Measurements from ENCODE around the gene CAPNS1. TPM values are rescaled to one million over a fixed set of nuclear protein-coding genes. Genes with fewer than 3 reads are reported as not detected.

Gene CAPNS1
- total and polyA plus RNA-seq, 10 donors, result 130 to 602 (median 347) TPM

- Histone ChIP-seq H3K36me3 (peaks cover 0 to 91% (median 63%) of the 10 kb centered on the region in 6 donors), H3K4me1 (peaks cover 6 to 34% (median 21%) of the 10 kb centered on the region in 6 donors), H3K27ac (no peak overlapping the region), H3K9me3 (no peaks in the 10 kb centered on the region), H3K27me3 (replicated peaks in 1 of 7) (no peaks in the 10 kb centered on the region), H3K4me3 (no peak overlapping the region)
- DNase-seq, result no peak
- 92 to 94% (median 93%) methylated on average over 26 of the region's 26 CpGs for WGBS, 5 donors
- intact Hi-C loops (cut with DNase I; ENCODE audit: low total_unique reads), result no loop called here
- TF ChIP-seq POLR2A (IDR thresholded peaks at IDR 0.05), result no peak
- no peak for TF ChIP-seq CTCF (IDR thresholded peaks at IDR 0.05 in 8 of 11, conservative IDR thresholded peaks at IDR 0.05 in 3 of 11)
- TF ChIP-seq POLR2AphosphoS5 (IDR thresholded peaks at IDR 0.05), result peak in 1 of 3 donors; percentile 19
These were observed 19.5 kb upstream of the CAPNS1 start for GRCh38 chr19:36120092-36120983.

DNA sequence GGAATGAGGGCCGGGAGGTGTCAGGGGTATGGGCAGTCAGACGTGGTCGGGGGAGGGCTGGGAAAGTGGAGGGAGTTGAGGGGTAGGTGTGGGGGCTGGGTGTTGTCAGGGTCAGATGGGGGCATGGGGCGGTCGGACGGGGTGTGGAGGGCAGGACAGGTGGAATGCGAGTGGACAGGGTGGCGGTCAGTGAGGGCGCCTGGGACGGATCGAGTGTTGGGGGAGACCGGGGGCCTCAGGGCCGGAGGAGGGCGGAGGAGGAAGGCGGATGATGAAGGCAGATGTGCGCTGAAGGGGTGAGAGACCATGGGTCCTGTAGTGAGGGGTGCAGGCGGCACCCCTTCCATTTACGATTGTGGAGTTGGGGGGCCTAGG is 18.9 kb upstream of the CAPNS1 start:
- H3K27me3 ChIP-seq (replicated peaks in 1 of 7), result no peaks in the 10 kb centered on the region
- no peak for DNase-seq
- H3K9me3 ChIP-seq, result no peaks in the 10 kb centered on the region
- H3K36me3 ChIP-seq, result peaks cover 0 to 97% (median 69%) of the 10 kb centered on the region in 6 donors
- intact Hi-C loops (cut with DNase I; ENCODE audit: low total_unique reads), result no loop called here
- 91 to 97% (median 96%) methylated on average over 15 to 18 of the region's 18 CpGs for WGBS, 5 donors
- no peak overlapping the region for H3K4me3 ChIP-seq
- peaks cover 5 to 29% (median 18%) of the 10 kb centered on the region in 6 donors for H3K4me1 ChIP-seq
- H3K27ac ChIP-seq, result no peak overlapping the region
- TF ChIP-seq CTCF (IDR thresholded peaks at IDR 0.05 in 8 of 11, conservative IDR thresholded peaks at IDR 0.05 in 3 of 11), result no peak

GRCh38 chr19:36121486-36122124 is 18.3 kb upstream of the CAPNS1 start:
- H3K4me3 ChIP-seq, result no peak overlapping the region
- 81 to 87% (median 86%) methylated on average over 38 to 49 of the region's 49 CpGs for WGBS, 5 donors
- no peak for DNase-seq
- no peaks in the 10 kb centered on the region for H3K27me3 ChIP-seq (replicated peaks in 1 of 7)
- H3K36me3 ChIP-seq, result peaks cover 0 to 98% (median 69%) of the 10 kb centered on the region in 6 donors
- intact Hi-C loops (cut with DNase I; ENCODE audit: low total_unique reads), result no loop called here
- no peak overlapping the region for H3K27ac ChIP-seq
- no peaks in the 10 kb centered on the region for H3K9me3 ChIP-seq
- TF ChIP-seq CTCF (IDR thresholded peaks at IDR 0.05 in 8 of 11, conservative IDR thresholded peaks at IDR 0.05 in 3 of 11), result no peak
- no peak for TF ChIP-seq POLR2A (IDR thresholded peaks at IDR 0.05)
- TF ChIP-seq POLR2AphosphoS5 (IDR thresholded peaks at IDR 0.05), result peak in 2 of 3 donors; percentile 27 to 46
- H3K4me1 ChIP-seq, result peaks cover 0 to 23% (median 12%) of the 10 kb centered on the region in 6 donors

DNA sequence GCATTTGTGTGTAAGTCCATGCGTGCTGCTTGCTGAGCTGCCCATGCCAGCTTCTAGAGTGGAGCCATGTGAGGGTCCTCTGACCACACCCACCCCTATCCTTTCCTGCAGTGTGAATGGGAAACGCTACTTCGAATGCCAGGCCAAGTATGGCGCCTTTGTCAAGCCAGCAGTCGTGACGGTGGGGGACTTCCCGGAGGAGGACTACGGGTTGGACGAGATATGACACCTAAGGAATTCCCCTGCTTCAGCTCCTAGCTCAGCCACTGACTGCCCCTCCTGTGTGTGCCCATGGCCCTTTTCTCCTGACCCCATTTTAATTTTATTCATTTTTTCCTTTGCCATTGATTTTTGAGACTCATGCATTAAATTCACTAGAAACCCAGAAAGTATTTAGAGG is 14.3 kb upstream of the CAPNS1 start:
- peaks cover 0 to 58% (median 47%) of the 10 kb centered on the region in 6 donors for H3K36me3 ChIP-seq
- H3K27ac ChIP-seq, result no peak overlapping the region
- WGBS, 5 donors, result 67 to 83% (median 72%) methylated on average over 9 of the region's 9 CpGs
- DNase-seq, result no peak
- intact Hi-C loops (cut with DNase I; ENCODE audit: low total_unique reads), result loop anchor here (5.0 kb wide), 1 partner anchor 47 kb away; no protein-coding TSS in a partner anchor
- TF ChIP-seq POLR2A (IDR thresholded peaks at IDR 0.05), result no peak
- no peak for TF ChIP-seq CTCF (IDR thresholded peaks at IDR 0.05 in 8 of 11, conservative IDR thresholded peaks at IDR 0.05 in 3 of 11)
- no peak for TF ChIP-seq POLR2AphosphoS5 (IDR thresholded peaks at IDR 0.05)
- H3K4me3 ChIP-seq, result no peak overlapping the region
- peaks cover 4 to 37% (median 21%) of the 10 kb centered on the region in 6 donors for H3K4me1 ChIP-seq
- no peaks in the 10 kb centered on the region for H3K27me3 ChIP-seq (replicated peaks in 1 of 7)
- H3K9me3 ChIP-seq, result no peaks in the 10 kb centered on the region

All from spleen (tissue), 11 donors.